T-helper 17 cell (primary cell): ENCODE measurements around the gene ABLIM2. TPM values are rescaled to one million over a fixed set of nuclear protein-coding genes. Genes with fewer than 3 reads are reported as not detected.
"Not testable (repeated sequence)": the region's sequence is repeated elsewhere in the genome, so short reads cannot be mapped to it uniquely, and the experiment has no call there.

ENCODE experiments used
- ATAC-seq: fragments of 150-1000 bp; cut with Tn5 transposase; 2 replicates; pipeline ENCODE4 v1.10.0; 2021; ENCODE audit warnings: mild to moderate bottlenecking, moderate library complexity
- DNase-seq, 3 donors: peaks; one replicate each; pipeline versions ENCODE4 v3.0.0 to v3.0.0-alpha.2; 2020 to 2021
- H3K9me3 ChIP-seq: one replicate; pipeline ENCODE4 v1.7.0; 2013; ENCODE audit warnings: low read length, mild to moderate bottlenecking; ENCODE audit not compliant: control insufficient read depth, poor library complexity, severe bottlenecking
- H3K27ac Mint-ChIP-seq: one replicate; pipeline ENCODE4 v1.8.0; 2022; ENCODE audit warnings: mild to moderate bottlenecking, moderate library complexity, mixed read lengths
- H3K27me3 Mint-ChIP-seq: one replicate; pipeline ENCODE4 v1.8.0; 2022; ENCODE audit warnings: mixed read lengths
- H3K36me3 Mint-ChIP-seq: one replicate; pipeline ENCODE4 v1.8.0; 2022; ENCODE audit warnings: low read depth, mixed read lengths
- H3K4me1 Mint-ChIP-seq: one replicate; pipeline ENCODE4 v1.8.0; 2022; ENCODE audit warnings: mild to moderate bottlenecking, mixed read lengths
- H3K4me3 Mint-ChIP-seq: one replicate; pipeline ENCODE4 v1.8.0; 2022; ENCODE audit warnings: mild to moderate bottlenecking, moderate library complexity, mixed read lengths
- total RNA-seq, 4 donors: library from RNA in 2 of 4; stranded (reverse) in 2 of 4; gene quantifications; one replicate each; pipeline ENCODE4 v1.2.3 and lab custom pipeline; 2022 to 2026

The ABLIM2 gene
- total RNA-seq, 2 donors from 2014 or later = 4.1 to 4.3 TPM

- Mint-ChIP-seq H3K36me3 (no peaks in the 10 kb centered on the region), H3K4me3 (no peak overlapping the region), H3K27ac (no peak overlapping the region), H3K27me3 (no peaks in the 10 kb centered on the region), H3K4me1 (peaks cover 8% of the 10 kb centered on the region)
- ATAC-seq (no peak), DNase-seq (no peak)
- no peaks in the 10 kb centered on the region for H3K9me3 ChIP-seq
These were observed 202.3 kb downstream of the ABLIM2 start for GRCh38 chr4:7956270-7956808.

- H3K27me3 Mint-ChIP-seq = no peaks in the 10 kb centered on the region
These were observed 203.2 kb downstream of the ABLIM2 start for GRCh38 chr4:7955393-7955792.

GRCh38 chr4:7952615-7953014 is 206.0 kb downstream of the ABLIM2 start:
- ATAC-seq (no peak), DNase-seq (no peak)
- no peak overlapping the region for H3K27ac Mint-ChIP-seq
- peaks cover 16% of the 10 kb centered on the region for H3K4me1 Mint-ChIP-seq
- H3K36me3 Mint-ChIP-seq = peaks cover 5% of the 10 kb centered on the region
- H3K4me3 Mint-ChIP-seq = no peak overlapping the region
- H3K9me3 ChIP-seq = no peaks in the 10 kb centered on the region
- H3K27me3 Mint-ChIP-seq = no peaks in the 10 kb centered on the region

More at GRCh38 chr4:7955393-7955792, 203.2 kb downstream of the ABLIM2 start:
- H3K4me1 Mint-ChIP-seq = peaks cover 2% of the 10 kb centered on the region
- ATAC-seq (no peak), DNase-seq (no peak)
- no peak overlapping the region for H3K4me3 Mint-ChIP-seq
- no peaks in the 10 kb centered on the region for H3K36me3 Mint-ChIP-seq
- H3K9me3 ChIP-seq = no peaks in the 10 kb centered on the region
- no peak overlapping the region for H3K27ac Mint-ChIP-seq

- Mint-ChIP-seq H3K27me3 (no peaks in the 10 kb centered on the region), H3K27ac (no peak overlapping the region), H3K36me3 (peaks cover 5% of the 10 kb centered on the region), H3K4me3 (no peak overlapping the region), H3K4me1 (peaks cover 16% of the 10 kb centered on the region)
- ATAC-seq (no peak), DNase-seq (no peak)
- no peaks in the 10 kb centered on the region for H3K9me3 ChIP-seq
These were observed 208.1 kb downstream of the ABLIM2 start for GRCh38 chr4:7950301-7951092.

GRCh38 chr4:7949759-7950158 is 208.9 kb downstream of the ABLIM2 start:
- Mint-ChIP-seq H3K27ac (no peak overlapping the region), H3K36me3 (peaks cover 5% of the 10 kb centered on the region), H3K4me3 (no peak overlapping the region), H3K27me3 (no peaks in the 10 kb centered on the region), H3K4me1 (peaks cover 16% of the 10 kb centered on the region)
- no peak for ATAC-seq
- no peaks in the 10 kb centered on the region for H3K9me3 ChIP-seq
- DNase-seq = no peak

- Mint-ChIP-seq H3K27ac (peak overlapping the region; percentile 43), H3K27me3 (no peaks in the 10 kb centered on the region), H3K36me3 (peaks cover 5% of the 10 kb centered on the region), H3K4me1 (peaks cover 16% of the 10 kb centered on the region), H3K4me3 (no peak overlapping the region)
- ATAC-seq = peak; percentile 92
- DNase-seq = no peak
- H3K9me3 ChIP-seq = no peaks in the 10 kb centered on the region
These were observed 210.7 kb downstream of the ABLIM2 start for GRCh38 chr4:7947927-7948326.

- peaks cover 5% of the 10 kb centered on the region for H3K36me3 Mint-ChIP-seq
- peaks cover 20% of the 10 kb centered on the region for H3K4me1 Mint-ChIP-seq
- no peak for ATAC-seq
- no peak overlapping the region for H3K4me3 Mint-ChIP-seq
- no peak for DNase-seq
- no peaks in the 10 kb centered on the region for H3K9me3 ChIP-seq
- H3K27me3 Mint-ChIP-seq = no peaks in the 10 kb centered on the region
- H3K27ac Mint-ChIP-seq = no peak overlapping the region
These were observed 212.8 kb downstream of the ABLIM2 start for GRCh38 chr4:7945709-7946380.

GRCh38 chr4:7944599-7945220 is 213.9 kb downstream of the ABLIM2 start:
- no peaks in the 10 kb centered on the region for H3K9me3 ChIP-seq
- DNase-seq (no peak), ATAC-seq (no peak)
- H3K36me3 Mint-ChIP-seq = peaks cover 5% of the 10 kb centered on the region
- H3K27ac Mint-ChIP-seq = no peak overlapping the region
- no peak overlapping the region for H3K4me3 Mint-ChIP-seq
- peaks cover 19% of the 10 kb centered on the region for H3K4me1 Mint-ChIP-seq
- H3K27me3 Mint-ChIP-seq = no peaks in the 10 kb centered on the region

- H3K27ac Mint-ChIP-seq, H3K4me1 Mint-ChIP-seq, H3K27me3 Mint-ChIP-seq, H3K9me3 ChIP-seq, H3K36me3 Mint-ChIP-seq, H3K4me3 Mint-ChIP-seq, DNase-seq, ATAC-seq: not testable (repeated sequence)
These were observed 214.9 kb downstream of the ABLIM2 start for GRCh38 chr4:7943688-7944087.

GRCh38 chr4:7943211-7943610 is 215.4 kb downstream of the ABLIM2 start:
- Mint-ChIP-seq H3K4me1 (peaks cover 10% of the 10 kb centered on the region), H3K36me3 (no peaks in the 10 kb centered on the region), H3K27ac (no peak overlapping the region), H3K4me3 (no peak overlapping the region), H3K27me3 (no peaks in the 10 kb centered on the region)
- H3K9me3 ChIP-seq = no peaks in the 10 kb centered on the region
- DNase-seq = no peak
- ATAC-seq = no peak

- no peaks in the 10 kb centered on the region for H3K36me3 Mint-ChIP-seq
- H3K9me3 ChIP-seq = no peaks in the 10 kb centered on the region
- no peak overlapping the region for H3K27ac Mint-ChIP-seq
- ATAC-seq = no peak
- no peak overlapping the region for H3K4me3 Mint-ChIP-seq
- peaks cover 13% of the 10 kb centered on the region for H3K4me1 Mint-ChIP-seq
- DNase-seq = no peak
- no peaks in the 10 kb centered on the region for H3K27me3 Mint-ChIP-seq
These were observed 216.6 kb downstream of the ABLIM2 start for GRCh38 chr4:7941965-7942496.

- H3K27ac Mint-ChIP-seq = no peak overlapping the region
- DNase-seq (no peak), ATAC-seq (no peak)
- no peaks in the 10 kb centered on the region for H3K9me3 ChIP-seq
- H3K27me3 Mint-ChIP-seq = no peaks in the 10 kb centered on the region
- peaks cover 16% of the 10 kb centered on the region for H3K4me1 Mint-ChIP-seq
- H3K4me3 Mint-ChIP-seq = peak overlapping the region; percentile 36
- H3K36me3 Mint-ChIP-seq = no peaks in the 10 kb centered on the region
These were observed 217.3 kb downstream of the ABLIM2 start for GRCh38 chr4:7941111-7941964.
